Fibroblast of lung (primary cell): ENCODE results near the gene PLCG2. TPM values are rescaled to one million over a fixed set of nuclear protein-coding genes. Genes with fewer than 3 reads are reported as not detected.
A peak's percentile ranks its signal among the peaks of the same experiment; 100 is the strongest.

ENCODE experiments used
- DNase-seq, 2 donors: peaks; one replicate each; pipeline versions ENCODE4 v3.0.0 to v3.0.0-alpha.2; 2010; ENCODE audit warnings: low read depth in 2 of 2
- H2AFZ ChIP-seq: 2 replicates; pipeline ENCODE4 v1.5.1; 2012; ENCODE audit warnings: low read length, control low read depth, inconsistent platforms
- H3K27ac ChIP-seq: 2 replicates; pipeline ENCODE4 v1.5.1; 2011; ENCODE audit warnings: low read length, control low read depth; ENCODE audit not compliant: insufficient read depth
- H3K27me3 ChIP-seq: 2 replicates; pipeline ENCODE4 v1.5.1; 2011; ENCODE audit warnings: mild to moderate bottlenecking, low read length; ENCODE audit not compliant: control insufficient read depth, insufficient read depth
- H3K36me3 ChIP-seq: 2 replicates; pipeline ENCODE4 v1.5.1; 2011; ENCODE audit warnings: low read length; ENCODE audit not compliant: control insufficient read depth, insufficient read depth
- H3K4me1 ChIP-seq: 2 replicates; pipeline ENCODE4 v1.5.1; 2011; ENCODE audit warnings: low read length; ENCODE audit not compliant: control insufficient read depth, insufficient read depth; ENCODE audit errors: extremely low read depth
- H3K4me2 ChIP-seq: 2 replicates; pipeline ENCODE4 v1.5.1; 2011; ENCODE audit warnings: low read length, control low read depth; ENCODE audit not compliant: insufficient read depth; ENCODE audit errors: extremely low read depth
- H3K4me3 ChIP-seq, 4 experiments: fragments of 200-600 bp in 1 of 4; sonication (generic) in 1 of 4; replicated peaks in 1 of 4; 2 replicates each; pipeline ENCODE4 v1.5.1; 2011 to 2016; ENCODE audit warnings: low read length in 4 of 4, low read depth in 3 of 4, mild to moderate bottlenecking in 3 of 4, control low read depth in 2 of 4, inconsistent platforms in 1 of 4, mixed read lengths in 1 of 4; ENCODE audit not compliant: insufficient read depth in 1 of 4; ENCODE audit errors: control extremely low read depth in 1 of 4
- H3K79me2 ChIP-seq: 2 replicates; pipeline ENCODE4 v1.5.1; 2012; ENCODE audit warnings: mild to moderate bottlenecking, low read length, inconsistent platforms; ENCODE audit not compliant: control insufficient read depth, insufficient read depth
- H3K9ac ChIP-seq: 2 replicates; pipeline ENCODE4 v1.5.1; 2011; ENCODE audit warnings: mild to moderate bottlenecking, low read length, control low read depth; ENCODE audit not compliant: insufficient read depth
- H3K9me3 ChIP-seq: 2 replicates; pipeline ENCODE4 v1.5.1; 2012; ENCODE audit warnings: low read depth, low read length; ENCODE audit not compliant: control insufficient read depth, insufficient read depth
- H4K20me1 ChIP-seq: 2 replicates; pipeline ENCODE4 v1.5.1; 2011; ENCODE audit warnings: low read length; ENCODE audit not compliant: control insufficient read depth, insufficient read depth; ENCODE audit errors: extremely low read depth
- EZH2 ChIP-seq: IDR thresholded peaks from 2 replicates; pipeline ENCODE4 v1.5.1; 2012; ENCODE audit warnings: low read length, control low read depth, mild to moderate bottlenecking; ENCODE audit errors: missing control alignments
- polyA plus RNA-seq, 2 donors: library from polyadenylated mRNA; depleted of rRNA in 1 of 2; stranded (reverse) in 1 of 2; unstranded in 1 of 2; fragments of >200 nt; gene quantifications; 2 replicates each; pipeline ENCODE4 v1.2.1, GENCODE V29; 2011 to 2012; ENCODE audit warnings: missing spikeins in 1 of 2
- total RNA-seq: library from RNA; depleted of rRNA; stranded (reverse); fragments of >200 nt; gene quantifications from 2 replicates; pipeline ENCODE4 v1.2.1, GENCODE V29; 2014
- TF ChIP-seq, protein P1 (sequence below), 2 donors: IDR thresholded peaks in 1 of 2; conservative IDR thresholded peaks in 1 of 2; 1 replicate in 1 of 2; 2 replicates in 1 of 2; pipeline ENCODE4 v1.5.1; 2011 to 2012; ENCODE audit warnings: low read length in 2 of 2, control low read depth in 1 of 2, inconsistent platforms in 1 of 2, low read depth in 1 of 2, mild to moderate bottlenecking in 1 of 2

The PLCG2 gene
- total and polyA plus RNA-seq, 2 donors (not counting 1 experiment from before 2014, with no cell fraction given), result 0.53 to 0.66 TPM

DNA sequence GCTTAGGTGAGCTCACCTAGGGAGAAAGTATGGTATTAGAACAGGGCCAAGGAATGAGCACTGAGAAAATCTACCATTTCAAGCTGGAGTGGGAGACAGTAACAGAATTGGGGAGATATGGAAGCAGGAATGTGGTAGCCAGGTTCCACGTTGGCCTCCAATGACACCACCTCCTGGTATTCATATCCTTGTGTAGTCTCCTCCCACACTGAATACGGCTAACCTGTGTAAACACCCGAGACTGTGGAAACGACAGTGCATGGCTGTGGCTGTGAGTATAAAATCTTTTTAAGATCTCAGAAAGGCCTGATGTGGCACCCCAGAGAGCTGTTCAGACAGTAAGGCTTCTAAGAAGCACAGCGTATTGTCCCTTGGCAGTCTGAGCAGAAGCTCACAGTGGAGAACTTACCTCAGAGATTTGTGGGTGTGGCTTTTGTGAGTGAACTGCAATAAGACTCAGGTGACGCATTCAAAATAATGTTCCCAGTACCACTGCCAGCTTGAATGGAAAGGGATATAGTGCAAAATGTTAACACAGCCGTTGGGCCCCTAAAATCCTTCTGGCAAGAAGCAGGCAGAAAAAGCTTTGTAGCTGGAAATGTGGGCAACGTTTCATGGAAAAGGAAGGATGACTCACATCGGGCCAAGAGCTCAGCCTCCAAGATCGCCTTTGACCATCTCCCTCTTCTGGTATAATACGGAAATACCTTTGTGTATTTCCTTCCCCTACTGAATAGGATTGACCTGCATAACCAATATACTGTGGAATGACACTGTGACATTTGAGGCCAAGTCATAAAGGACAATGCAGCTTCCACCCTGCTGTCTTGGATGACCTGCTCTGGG lies 217.8 kb downstream of the PLCG2 start:
- peak; percentile 33 to 76 for DNase-seq
- Histone ChIP-seq H3K27ac (peak overlapping the region; percentile 22), H4K20me1 (no peaks in the 10 kb centered on the region), H3K4me2 (peak overlapping the region; percentile 44), H3K4me1 (peaks cover 12% of the 10 kb centered on the region), H3K4me3 (no peak overlapping the region), H3K27me3 (no peaks in the 10 kb centered on the region), H3K79me2 (no peaks in the 10 kb centered on the region), H3K36me3 (no peaks in the 10 kb centered on the region), H2AFZ (no peak overlapping the region), H3K9ac (no peak overlapping the region), H3K9me3 (no peaks in the 10 kb centered on the region)
- TF ChIP-seq, protein P1, sequence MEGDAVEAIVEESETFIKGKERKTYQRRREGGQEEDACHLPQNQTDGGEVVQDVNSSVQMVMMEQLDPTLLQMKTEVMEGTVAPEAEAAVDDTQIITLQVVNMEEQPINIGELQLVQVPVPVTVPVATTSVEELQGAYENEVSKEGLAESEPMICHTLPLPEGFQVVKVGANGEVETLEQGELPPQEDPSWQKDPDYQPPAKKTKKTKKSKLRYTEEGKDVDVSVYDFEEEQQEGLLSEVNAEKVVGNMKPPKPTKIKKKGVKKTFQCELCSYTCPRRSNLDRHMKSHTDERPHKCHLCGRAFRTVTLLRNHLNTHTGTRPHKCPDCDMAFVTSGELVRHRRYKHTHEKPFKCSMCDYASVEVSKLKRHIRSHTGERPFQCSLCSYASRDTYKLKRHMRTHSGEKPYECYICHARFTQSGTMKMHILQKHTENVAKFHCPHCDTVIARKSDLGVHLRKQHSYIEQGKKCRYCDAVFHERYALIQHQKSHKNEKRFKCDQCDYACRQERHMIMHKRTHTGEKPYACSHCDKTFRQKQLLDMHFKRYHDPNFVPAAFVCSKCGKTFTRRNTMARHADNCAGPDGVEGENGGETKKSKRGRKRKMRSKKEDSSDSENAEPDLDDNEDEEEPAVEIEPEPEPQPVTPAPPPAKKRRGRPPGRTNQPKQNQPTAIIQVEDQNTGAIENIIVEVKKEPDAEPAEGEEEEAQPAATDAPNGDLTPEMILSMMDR (conservative IDR thresholded peaks at IDR 0.05 in 1 of 2, IDR thresholded peaks at IDR 0.05 in 1 of 2; ENCODE audit: low read depth in 1 of 2, low read length in 2 of 2), result peak; percentile 16 to 30
- no peak for TF ChIP-seq EZH2

- no peak overlapping the region for H2AFZ ChIP-seq
These were observed 218.6 kb downstream of the PLCG2 start for GRCh38 chr16:81997738-81998137.

GRCh38 chr16:82002831-82003230 lies 223.7 kb downstream of the PLCG2 start:
- H2AFZ ChIP-seq, result no peak overlapping the region
- TF ChIP-seq, protein P1 (conservative IDR thresholded peaks at IDR 0.05 in 1 of 2, IDR thresholded peaks at IDR 0.05 in 1 of 2; ENCODE audit: low read depth in 1 of 2, low read length in 2 of 2), result no peak
- no peak for TF ChIP-seq EZH2
- no peak overlapping the region for H3K27ac ChIP-seq
- no peaks in the 10 kb centered on the region for H3K79me2 ChIP-seq
- no peaks in the 10 kb centered on the region for H3K27me3 ChIP-seq
- H3K4me1 ChIP-seq, result peaks cover 2% of the 10 kb centered on the region
- no peak for DNase-seq
- H3K36me3 ChIP-seq, result no peaks in the 10 kb centered on the region
- no peak overlapping the region for H3K4me3 ChIP-seq
- H4K20me1 ChIP-seq, result no peaks in the 10 kb centered on the region
- no peak overlapping the region for H3K4me2 ChIP-seq
- H3K9ac ChIP-seq, result no peak overlapping the region
- H3K9me3 ChIP-seq, result no peaks in the 10 kb centered on the region

More at GRCh38 chr16:81997738-81998137, 218.6 kb downstream of the PLCG2 start:
- no peaks in the 10 kb centered on the region for H3K9me3 ChIP-seq
- no peaks in the 10 kb centered on the region for H3K27me3 ChIP-seq
- H3K27ac ChIP-seq, result peak overlapping the region; percentile 22
- peaks cover 12% of the 10 kb centered on the region for H3K4me1 ChIP-seq
- H3K79me2 ChIP-seq, result no peaks in the 10 kb centered on the region
- no peaks in the 10 kb centered on the region for H4K20me1 ChIP-seq
- DNase-seq, result peak; percentile 71 to 87
- TF ChIP-seq EZH2, result no peak
- TF ChIP-seq, protein P1 (conservative IDR thresholded peaks at IDR 0.05 in 1 of 2, IDR thresholded peaks at IDR 0.05 in 1 of 2; ENCODE audit: low read depth in 1 of 2, low read length in 2 of 2), result no peak
- no peak overlapping the region for H3K4me3 ChIP-seq
- peak overlapping the region; percentile 44 for H3K4me2 ChIP-seq
- H3K9ac ChIP-seq, result no peak overlapping the region
- H3K36me3 ChIP-seq, result no peaks in the 10 kb centered on the region
